Measurements from ENCODE around the gene CHMP2A. TPM values are rescaled to one million over a fixed set of nuclear protein-coding genes. Genes with fewer than 3 reads are reported as not detected.

CHMP2A gene
- total RNA-seq, 2 experiments from 2014 or later: 88.3 to 90.0 TPM

GRCh38 chr19:58575183-58576041 is 20.5 kb upstream of the CHMP2A start:
- ChIA-PET CTCF (interaction anchor here (1.0 to 7.8 kb wide), 7 partner anchors 13 to 75 kb away, joined by 3 to 131 read pairs (median 5); partner anchors contain the start of genes CHMP2A and ZBTB45), POLR2A (interaction anchor here (0.6 to 2.7 kb wide), 12 partner anchors 13 to 1249 kb away, joined by 3 to 19 read pairs (median 5); partner anchors contain the start of genes CHMP2A, TRIM28, ZBTB45 and ZNF446)
- intact Hi-C loops (cut with micrococcal nuclease): no loop called here
- H3K36me3 Mint-ChIP-seq (ENCODE audit: low read depth): peaks cover 11% of the 10 kb centered on the region
- peak overlapping the region; percentile 96 for H3K27ac Mint-ChIP-seq
- TF ChIP-seq, protein P1, sequence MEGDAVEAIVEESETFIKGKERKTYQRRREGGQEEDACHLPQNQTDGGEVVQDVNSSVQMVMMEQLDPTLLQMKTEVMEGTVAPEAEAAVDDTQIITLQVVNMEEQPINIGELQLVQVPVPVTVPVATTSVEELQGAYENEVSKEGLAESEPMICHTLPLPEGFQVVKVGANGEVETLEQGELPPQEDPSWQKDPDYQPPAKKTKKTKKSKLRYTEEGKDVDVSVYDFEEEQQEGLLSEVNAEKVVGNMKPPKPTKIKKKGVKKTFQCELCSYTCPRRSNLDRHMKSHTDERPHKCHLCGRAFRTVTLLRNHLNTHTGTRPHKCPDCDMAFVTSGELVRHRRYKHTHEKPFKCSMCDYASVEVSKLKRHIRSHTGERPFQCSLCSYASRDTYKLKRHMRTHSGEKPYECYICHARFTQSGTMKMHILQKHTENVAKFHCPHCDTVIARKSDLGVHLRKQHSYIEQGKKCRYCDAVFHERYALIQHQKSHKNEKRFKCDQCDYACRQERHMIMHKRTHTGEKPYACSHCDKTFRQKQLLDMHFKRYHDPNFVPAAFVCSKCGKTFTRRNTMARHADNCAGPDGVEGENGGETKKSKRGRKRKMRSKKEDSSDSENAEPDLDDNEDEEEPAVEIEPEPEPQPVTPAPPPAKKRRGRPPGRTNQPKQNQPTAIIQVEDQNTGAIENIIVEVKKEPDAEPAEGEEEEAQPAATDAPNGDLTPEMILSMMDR (IDR thresholded peaks at IDR 0.05): no peak
- peaks cover 54% of the 10 kb centered on the region for H3K4me1 Mint-ChIP-seq (ENCODE audit: low read depth)
- peak overlapping the region; percentile 84 for H3K4me3 Mint-ChIP-seq
- DNase-seq (peak; percentile 92), ATAC-seq (peak; percentile 48)
- no peaks in the 10 kb centered on the region for H3K27me3 Mint-ChIP-seq
- no peaks in the 10 kb centered on the region for H3K9me3 Mint-ChIP-seq

- ATAC-seq (no peak), DNase-seq (no peak)
- H3K4me1 Mint-ChIP-seq (ENCODE audit: low read depth): peaks cover 45% of the 10 kb centered on the region
- H3K4me3 Mint-ChIP-seq: peak overlapping the region; percentile 84
- ChIA-PET CTCF (no interaction called here), POLR2A (no interaction called here)
- TF ChIP-seq, protein P1 (IDR thresholded peaks at IDR 0.05): no peak
- no peaks in the 10 kb centered on the region for H3K27me3 Mint-ChIP-seq
- intact Hi-C loops (cut with micrococcal nuclease): no loop called here
- H3K27ac Mint-ChIP-seq: peak overlapping the region; percentile 100
- H3K36me3 Mint-ChIP-seq (ENCODE audit: low read depth): peaks cover 14% of the 10 kb centered on the region
- no peaks in the 10 kb centered on the region for H3K9me3 Mint-ChIP-seq
Measured at GRCh38 chr19:58573658-58574164, 18.8 kb upstream of the CHMP2A start.

DNA sequence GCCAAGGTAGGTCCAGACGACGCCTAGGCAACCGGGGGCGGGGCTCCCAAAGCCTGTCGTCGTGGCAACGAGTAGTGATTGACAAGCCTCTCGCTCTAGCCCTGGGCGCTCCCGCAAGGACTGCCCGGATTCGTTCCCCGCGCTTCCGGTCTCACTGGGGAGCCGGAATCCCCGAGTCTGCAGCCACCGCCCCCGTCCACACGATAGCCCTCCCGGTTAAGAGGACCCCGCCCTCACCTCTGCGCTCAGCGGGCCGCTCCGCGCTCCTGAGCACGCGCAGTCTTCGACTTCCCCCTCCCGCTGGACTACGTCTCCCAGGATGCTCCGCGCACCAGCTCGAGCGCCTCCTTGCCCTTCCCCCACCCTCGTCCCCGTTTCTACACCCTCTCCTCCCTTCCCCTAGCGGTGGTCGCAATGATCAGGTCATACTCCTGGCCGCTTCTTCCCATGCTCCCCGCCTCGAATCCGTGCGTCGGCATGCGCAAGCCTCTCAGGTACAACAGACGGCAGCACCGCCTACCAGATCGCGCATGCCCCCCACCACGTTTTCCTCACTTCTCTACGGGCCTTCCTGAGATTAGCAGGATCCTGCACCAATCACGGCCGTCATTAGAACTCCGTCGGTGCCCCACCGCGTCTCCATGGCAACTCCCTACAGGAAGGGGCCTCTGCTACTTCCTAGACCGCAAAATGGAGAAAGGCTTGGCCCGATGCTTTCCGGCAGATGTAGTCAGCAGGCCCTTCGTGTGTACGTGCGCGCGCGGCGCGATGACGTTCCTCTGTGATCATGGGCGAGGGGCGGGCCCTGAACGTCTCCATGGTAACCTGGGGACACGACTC is 18.1 kb upstream of the CHMP2A start, which contains the start of gene MZF1:
Gene MZF1, minus strand, starts transcription at position 518 of the 840 bp plus-strand sequence. CDS start 1,946 bp downstream, outside the sequence.
- peak; percentile 100 for DNase-seq
- Mint-ChIP-seq H3K4me3 (peak within 1 kb of the TSS; percentile 84), H3K9me3 (no peaks in the 10 kb centered on the region), H3K27me3 (no peaks in the 10 kb centered on the region), H3K36me3 (ENCODE audit: low read depth) (peaks cover 18% of the 10 kb centered on the region), H3K4me1 (ENCODE audit: low read depth) (peaks cover 42% of the 10 kb centered on the region), H3K27ac (peak within 1 kb of the TSS; percentile 100)
- ChIA-PET POLR2A (interaction anchor here (0.9 to 3.8 kb wide), 4 partner anchors 11 to 27 kb away, joined by 3 to 29 read pairs (median 8); partner anchors contain the start of gene CHMP2A), CTCF (interaction anchor here (1.0 kb wide), 1 partner anchor 9 kb away, joined by 3 read pairs; no protein-coding TSS in a partner anchor)
- peak; percentile 68 for ATAC-seq
- intact Hi-C loops (cut with micrococcal nuclease): no loop called here
- TF ChIP-seq, protein P1 (IDR thresholded peaks at IDR 0.05): no peak

- ATAC-seq (no peak), DNase-seq (no peak)
- H3K36me3 Mint-ChIP-seq (ENCODE audit: low read depth): peaks cover 21% of the 10 kb centered on the region
- peaks cover 36% of the 10 kb centered on the region for H3K4me1 Mint-ChIP-seq (ENCODE audit: low read depth)
- H3K4me3 Mint-ChIP-seq: peak overlapping the region; percentile 84
- intact Hi-C loops (cut with micrococcal nuclease): no loop called here
- H3K27ac Mint-ChIP-seq: peak overlapping the region; percentile 100
- no peaks in the 10 kb centered on the region for H3K9me3 Mint-ChIP-seq
- ChIA-PET POLR2A (interaction anchor here (0.7 to 3.8 kb wide), 8 partner anchors 9 to 29 kb away, joined by 3 to 29 read pairs (median 6); partner anchors contain the start of gene CHMP2A), CTCF (interaction anchor here (1.0 to 1.6 kb wide), 2 partner anchors 8 to 10 kb away, joined by 3 to 4 read pairs; no protein-coding TSS in a partner anchor)
- H3K27me3 Mint-ChIP-seq: no peaks in the 10 kb centered on the region
- TF ChIP-seq, protein P1 (IDR thresholded peaks at IDR 0.05): no peak
Measured at GRCh38 chr19:58572026-58572817, 17.3 kb upstream of the CHMP2A start.

Measured in activated CD8-positive, alpha-beta T cell treated with anti-CD3 and anti-CD28 coated beads for 36 hours (primary cell).